K562 (cell line): ENCODE measurements around the gene DPH7. TPM values are rescaled to one million over a fixed set of nuclear protein-coding genes. Genes with fewer than 3 reads are reported as not detected.

Experiments used
- CLOCK ChIP-seq: fragments of 250-450 bp; sonication (Bioruptor Pico); IDR thresholded peaks from 2 replicates; pipeline ENCODE4 v1.4.0; 2020; ENCODE audit warnings: mild to moderate bottlenecking, moderate library complexity, borderline replicate concordance
- E2F5 ChIP-seq: sonication (generic); formaldehyde crosslinking; IDR thresholded peaks from 2 replicates; pipeline ENCODE4 v1.8.0; 2022; ENCODE audit warnings: mild to moderate bottlenecking, missing genetic modification reagents
- ETV5 ChIP-seq: sonication (generic); formaldehyde crosslinking; IDR thresholded peaks from 2 replicates; pipeline ENCODE4 v1.4.0; 2020; ENCODE audit warnings: low read depth, mild to moderate bottlenecking, missing genetic modification reagents
- FOXA1 ChIP-seq: fragments of 450-650 bp; IDR thresholded peaks from 2 replicates; pipeline ENCODE4 v1.6.1; 2016; ENCODE audit warnings: mild to moderate bottlenecking, borderline replicate concordance
- KDM4B ChIP-seq, 2 experiments: fragments of 450-650 bp in 1 of 2; sonication (generic) in 1 of 2; IDR thresholded peaks; 2 replicates each; pipeline ENCODE4 v1.6.1; 2016 to 2017; ENCODE audit warnings: borderline replicate concordance in 2 of 2, antibody characterized with exemption in 1 of 2, low read depth in 1 of 2, mild to moderate bottlenecking in 1 of 2
- PCBP2 ChIP-seq: fragments of 200-400 bp; formaldehyde crosslinking; IDR thresholded peaks from 2 replicates; pipeline ENCODE4 v1.6.1; 2018; ENCODE audit warnings: low read length, low read depth, mild to moderate bottlenecking, moderate library complexity; ENCODE audit not compliant: poor library complexity, severe bottlenecking
- PTTG1 ChIP-seq: fragments of 450-650 bp; IDR thresholded peaks from 2 replicates; pipeline ENCODE4 v1.6.1; 2016; ENCODE audit warnings: low read depth, mild to moderate bottlenecking, missing genetic modification characterization, missing compliant biosample characterization
- PURB ChIP-seq: sonication (generic); formaldehyde crosslinking; IDR thresholded peaks from 2 replicates; pipeline ENCODE4 v1.9.0; 2021; ENCODE audit warnings: low read depth, mild to moderate bottlenecking, missing genetic modification reagents
- SP2 ChIP-seq: IDR thresholded peaks from 2 replicates; pipeline ENCODE4 v1.6.1; 2011; ENCODE audit warnings: mild to moderate bottlenecking, low read depth, low read length, moderate library complexity; ENCODE audit not compliant: poor library complexity, severe bottlenecking; ENCODE audit errors: extremely low read depth
- SRSF1 ChIP-seq: fragments of 200-400 bp; formaldehyde crosslinking; IDR thresholded peaks from 2 replicates; pipeline ENCODE4 v1.6.1; 2017; ENCODE audit warnings: mild to moderate bottlenecking, low read depth, low read length, moderate library complexity
- TGIF2 ChIP-seq: sonication (generic); formaldehyde crosslinking; IDR thresholded peaks from 2 replicates; pipeline ENCODE4 v1.8.1; 2022; ENCODE audit warnings: mild to moderate bottlenecking, missing genetic modification reagents, moderate library complexity
- ZNF592 ChIP-seq: fragments of 450-650 bp; IDR thresholded peaks from 2 replicates; pipeline ENCODE4 v1.6.1; 2017; ENCODE audit warnings: antibody characterized with exemption, mild to moderate bottlenecking
- ZNF644 ChIP-seq: fragments of 200-800 bp; sonication (Bioruptor generic); IDR thresholded peaks from 2 replicates; pipeline ENCODE4 v1.6.1; 2016; ENCODE audit warnings: low read depth, missing genetic modification characterization, missing compliant biosample characterization
- ZNF740 ChIP-seq, 3 experiments: fragments of 200-800 bp in 1 of 3; sonication (Bioruptor generic) in 1 of 3; sonication (generic) in 1 of 3; formaldehyde crosslinking in 1 of 3; IDR thresholded peaks; 2 replicates each; pipeline versions ENCODE4 v1.6.1 to v1.8.0; 2016 to 2022; ENCODE audit warnings: mild to moderate bottlenecking in 2 of 3, missing compliant biosample characterization in 2 of 3, missing genetic modification characterization in 2 of 3, missing genetic modification reagents in 1 of 3
- ZSCAN32 ChIP-seq: fragments of 450-650 bp; formaldehyde crosslinking; IDR thresholded peaks from 2 replicates; pipeline ENCODE4 v1.4.0; 2020; ENCODE audit warnings: mild to moderate bottlenecking, moderate library complexity
- polyA plus RNA-seq, 8 experiments: library from polyadenylated mRNA; depleted of rRNA in 4 of 8; stranded (reverse) in 5 of 8; unstranded in 3 of 8; fragments of >200 nt; fragmentation: Nextera tagmentation in 2 of 8; fragmentation: Illumina TruSeq in 1 of 8; extraction: Ambion mirVana in 2 of 8; extraction: Trizol in 1 of 8; gene quantifications; 2 replicates each; pipeline versions ENCODE4 v1.2.1 to v1.2.3, GENCODE V29; 2011 to 2014; ENCODE audit warnings: inconsistent platforms in 1 of 8, missing spikeins in 1 of 8
- total RNA-seq, 7 experiments: library from RNA; depleted of rRNA in 6 of 7; stranded (reverse); fragments of >200 nt in 6 of 7; fragmentation: Illumina TruSeq in 2 of 7; extraction: Trizol in 2 of 7; gene quantifications; 2 replicates each; pipeline versions ENCODE4 v1.2.1 to v1.2.3, GENCODE V29; 2011 to 2021; ENCODE audit warnings: low replicate concordance in 1 of 7

DPH7 gene
- total and polyA plus RNA-seq, 9 of the 15 experiments (the other 6 are each of a cell fraction or from before 2014, with no cell fraction given), result 13.9 to 68.6 (median 41.3) TPM

GRCh38 chr9:137590469-137591383, 12.0 kb upstream of the DPH7 start, which contains the start of gene ZMYND19 (continued):
- TF ChIP-seq ZNF592 (no peak), PCBP2 (no peak), ZNF740 (CRISPR knock-in tag; IDR thresholded peaks at IDR 0.05) (no peak), ZNF740 (tag; IDR thresholded peaks at IDR 0.05) (no peak), E2F5 (no peak), ZSCAN32 (CRISPR knock-in tag) (no peak), PURB (no peak), SRSF1 (no peak), KDM4B (IDR thresholded peaks at IDR 0.05; ENCODE audit: borderline replicate concordance in 2 of 2, low read depth in 1 of 2) (0 out of 4 replicates have a peak, but pooled peaks of 1 of the 2 experiments have one; percentile 34), TGIF2 (CRISPR knock-in tag) (peak; percentile 36; the same call in 1 of the 2 replicates), ZNF644 (tag) (no peak), ETV5 (0 out of 2 replicates have a peak, but pooled peaks have one; percentile 25), FOXA1 (no peak), CLOCK (CRISPR knock-in tag) (no peak), PTTG1 (no peak), SP2 (no peak)
